ENCODE data around the gene CXCL10.

GRCh38 chr4:76055016-76055415 lies 31.7 kb upstream of the CXCL10 start:
- TF ChIP-seq POLR2AphosphoS5 (IDR thresholded peaks at IDR 0.05) = no peak
- no peak for TF ChIP-seq CTCF (IDR thresholded peaks at IDR 0.05)
- TF ChIP-seq POLR2A (IDR thresholded peaks at IDR 0.05) = no peak
